ENCODE data around the gene GPRC5B.

GPRC5B gene

GRCh38 chr16:19859603-19860002 lies 25.0 kb downstream of the GPRC5B start:
- Histone ChIP-seq H3K9ac (ENCODE audit: low read depth, low read length, poor library complexity, severe bottlenecking) (no peak overlapping the region), H3F3A (ENCODE audit: low read depth) (no peaks in the 10 kb centered on the region), H3K4me1 (ENCODE audit: insufficient read depth, low read length, poor library complexity, severe bottlenecking) (no peaks in the 10 kb centered on the region), H3K9me3 (ENCODE audit: insufficient read depth, low read depth, low read length) (peaks cover 2% of the 10 kb centered on the region; the same call in 1 of the 2 replicates), H2AFZ (ENCODE audit: low read length) (no peak overlapping the region), H4K20me1 (ENCODE audit: insufficient read depth, low read length, poor library complexity, severe bottlenecking) (no peaks in the 10 kb centered on the region), H3K27me3 (ENCODE audit: insufficient read depth, low read length, poor library complexity, severe bottlenecking) (no peaks in the 10 kb centered on the region), H3K79me2 (ENCODE audit: insufficient read depth, low read length) (no peaks in the 10 kb centered on the region), H3K4me3 (ENCODE audit: low read length, poor library complexity, severe bottlenecking) (no peak overlapping the region), H3K9me2 (replicated peaks; ENCODE audit: low read depth, low read length) (no peaks in the 10 kb centered on the region), H3K4me2 (ENCODE audit: low read depth, low read length, poor library complexity, severe bottlenecking) (no peak overlapping the region), H3K36me3 (ENCODE audit: insufficient read depth, low read length) (no peaks in the 10 kb centered on the region)
- no peak for TF ChIP-seq CTCF (conservative IDR thresholded peaks at IDR 0.05; ENCODE audit: low read length)
- no peak for TF ChIP-seq EZH2phosphoT487 (IDR thresholded peaks at IDR 0.05; ENCODE audit: borderline replicate concordance)

- no peaks in the 10 kb centered on the region for H3K79me2 ChIP-seq (ENCODE audit: insufficient read depth, low read length)
- H3K9ac ChIP-seq (ENCODE audit: low read depth, low read length, poor library complexity, severe bottlenecking), result no peak overlapping the region
- no peak for TF ChIP-seq EZH2phosphoT487 (IDR thresholded peaks at IDR 0.05; ENCODE audit: borderline replicate concordance)
- TF ChIP-seq CTCF (conservative IDR thresholded peaks at IDR 0.05; ENCODE audit: low read length), result no peak
- no peaks in the 10 kb centered on the region for H3K9me2 ChIP-seq (replicated peaks; ENCODE audit: low read depth, low read length)
- no peaks in the 10 kb centered on the region for H3K27me3 ChIP-seq (ENCODE audit: insufficient read depth, low read length, poor library complexity, severe bottlenecking)
- H3K4me1 ChIP-seq (ENCODE audit: insufficient read depth, low read length, poor library complexity, severe bottlenecking), result no peaks in the 10 kb centered on the region
- H3K4me3 ChIP-seq (ENCODE audit: low read length, poor library complexity, severe bottlenecking), result no peak overlapping the region
- H3K36me3 ChIP-seq (ENCODE audit: insufficient read depth, low read length), result no peaks in the 10 kb centered on the region
- H3K9me3 ChIP-seq (ENCODE audit: insufficient read depth, low read depth, low read length), result peaks cover 2% of the 10 kb centered on the region; the same call in 1 of the 2 replicates
- no peaks in the 10 kb centered on the region for H3F3A ChIP-seq (ENCODE audit: low read depth)
- H4K20me1 ChIP-seq (ENCODE audit: insufficient read depth, low read length, poor library complexity, severe bottlenecking), result no peaks in the 10 kb centered on the region
- no peak overlapping the region for H2AFZ ChIP-seq (ENCODE audit: low read length)
- no peak overlapping the region for H3K4me2 ChIP-seq (ENCODE audit: low read depth, low read length, poor library complexity, severe bottlenecking)
Observed at GRCh38 chr16:19859166-19859565, 25.5 kb downstream of the GPRC5B start.

GRCh38 chr16:19858340-19859018 lies 26.2 kb downstream of the GPRC5B start:
- Histone ChIP-seq H3K9me2 (replicated peaks; ENCODE audit: low read depth, low read length) (no peaks in the 10 kb centered on the region), H3K27me3 (ENCODE audit: insufficient read depth, low read length, poor library complexity, severe bottlenecking) (no peaks in the 10 kb centered on the region), H3F3A (ENCODE audit: low read depth) (no peaks in the 10 kb centered on the region), H3K4me2 (ENCODE audit: low read depth, low read length, poor library complexity, severe bottlenecking) (no peak overlapping the region), H3K4me1 (ENCODE audit: insufficient read depth, low read length, poor library complexity, severe bottlenecking) (no peaks in the 10 kb centered on the region), H3K36me3 (ENCODE audit: insufficient read depth, low read length) (no peaks in the 10 kb centered on the region), H3K9ac (ENCODE audit: low read depth, low read length, poor library complexity, severe bottlenecking) (no peak overlapping the region), H4K20me1 (ENCODE audit: insufficient read depth, low read length, poor library complexity, severe bottlenecking) (no peaks in the 10 kb centered on the region), H3K79me2 (ENCODE audit: insufficient read depth, low read length) (no peaks in the 10 kb centered on the region), H3K4me3 (ENCODE audit: low read length, poor library complexity, severe bottlenecking) (no peak overlapping the region), H3K9me3 (ENCODE audit: insufficient read depth, low read depth, low read length) (peaks cover 2% of the 10 kb centered on the region; the same call in 1 of the 2 replicates), H2AFZ (ENCODE audit: low read length) (no peak overlapping the region)
- TF ChIP-seq EZH2phosphoT487 (IDR thresholded peaks at IDR 0.05; ENCODE audit: borderline replicate concordance), result no peak
- TF ChIP-seq CTCF (conservative IDR thresholded peaks at IDR 0.05; ENCODE audit: low read length), result no peak
